ENCODE measurements around the gene TMEM218.
"Not testable (repeated sequence)": the region's sequence is repeated elsewhere in the genome, so short reads cannot be mapped to it uniquely, and the experiment has no call there.

Gene TMEM218

GRCh38 chr11:125073616-125074483 is 37.6 kb downstream of the TMEM218 start:
- FAIRE-seq: no peak

- no peak for FAIRE-seq
Observed at GRCh38 chr11:125072961-125073590, 38.4 kb downstream of the TMEM218 start.

GRCh38 chr11:125072218-125072960 is 39.0 kb downstream of the TMEM218 start:
- FAIRE-seq: no peak

GRCh38 chr11:125071846-125072217 is 39.6 kb downstream of the TMEM218 start:
- FAIRE-seq: no peak

GRCh38 chr11:125071435-125071834 is 40.0 kb downstream of the TMEM218 start:
- no peak for FAIRE-seq

- FAIRE-seq: no peak
Observed at GRCh38 chr11:125070699-125071254, 40.6 kb downstream of the TMEM218 start.

- no peak for FAIRE-seq
Observed at GRCh38 chr11:125069796-125070195, 41.6 kb downstream of the TMEM218 start.

- FAIRE-seq: no peak
Observed at GRCh38 chr11:125069008-125069407, 42.4 kb downstream of the TMEM218 start.

GRCh38 chr11:125068368-125068767 is 43.1 kb downstream of the TMEM218 start:
- FAIRE-seq: no peak

GRCh38 chr11:125064070-125064469 is 47.4 kb downstream of the TMEM218 start:
- FAIRE-seq: no peak

- no peak for FAIRE-seq
Observed at GRCh38 chr11:125063429-125064043, 47.9 kb downstream of the TMEM218 start.

GRCh38 chr11:125062931-125063428 is 48.4 kb downstream of the TMEM218 start, which contains the start of gene SLC37A2:
Gene SLC37A2 (plus strand): TSS chr11:125063305. CDS start chr11:125063368, 63 bp downstream.
- FAIRE-seq: no peak

GRCh38 chr11:125062218-125062930 is 49.1 kb downstream of the TMEM218 start:
- FAIRE-seq: no peak

- no peak for FAIRE-seq
Observed at GRCh38 chr11:125061281-125061680, 50.1 kb downstream of the TMEM218 start.

GRCh38 chr11:125057693-125058016 is 53.8 kb downstream of the TMEM218 start:
- FAIRE-seq: no peak

GRCh38 chr11:125056931-125057692 is 54.3 kb downstream of the TMEM218 start:
- no peak for FAIRE-seq

- FAIRE-seq: not testable (repeated sequence)
Observed at GRCh38 chr11:125056111-125056510, 55.3 kb downstream of the TMEM218 start.

GRCh38 chr11:125055107-125055715 is 56.2 kb downstream of the TMEM218 start:
- FAIRE-seq: no peak

GRCh38 chr11:125053167-125053566 is 58.3 kb downstream of the TMEM218 start:
- FAIRE-seq: no peak

GRCh38 chr11:125052047-125052446 is 59.4 kb downstream of the TMEM218 start:
- no peak for FAIRE-seq

All from TTC549 (cell line).